Mesothelial cell of epicardium (in vitro differentiated cells): ENCODE results near the gene RPL22L1. TPM values are rescaled to one million over a fixed set of nuclear protein-coding genes. Genes with fewer than 3 reads are reported as not detected.
A peak's percentile ranks its signal among the peaks of the same experiment; 100 is the strongest.

Experiments
- DNase-seq, 2 experiments: peaks; one replicate each; pipeline ENCODE4 v3.0.0; 2021; ENCODE audit warnings: low spot score in 2 of 2; ENCODE audit not compliant: unreplicated experiment in 2 of 2
- H3K27ac Mint-ChIP-seq: 2 replicates; pipeline ENCODE4 v1.8.0; 2021; ENCODE audit warnings: mixed read lengths
- H3K27me3 Mint-ChIP-seq: 2 replicates; pipeline ENCODE4 v1.8.0; 2021; ENCODE audit warnings: low read depth, mixed read lengths
- H3K36me3 Mint-ChIP-seq: 2 replicates; pipeline ENCODE4 v1.8.0; 2021; ENCODE audit warnings: mixed read lengths
- H3K4me1 Mint-ChIP-seq: 2 replicates; pipeline ENCODE4 v1.8.0; 2021; ENCODE audit warnings: mixed read lengths
- H3K4me3 Mint-ChIP-seq: 2 replicates; pipeline ENCODE4 v1.8.0; 2021; ENCODE audit warnings: mild to moderate bottlenecking, moderate library complexity, mixed read lengths
- H3K9me3 Mint-ChIP-seq: 2 replicates; pipeline ENCODE4 v1.8.0; 2021; ENCODE audit warnings: mixed read lengths
- total RNA-seq: library from RNA; stranded (reverse); gene quantifications from 3 replicates; pipeline ENCODE4 v1.2.1, GENCODE V29; 2021
- TF ChIP-seq, protein P1 (sequence below): fragments of 200-600 bp; sonication (generic); IDR thresholded peaks from one replicate; pipeline ENCODE4 v1.5.0; 2021; ENCODE audit warnings: antibody characterized with exemption; ENCODE audit not compliant: unreplicated experiment

Gene RPL22L1
- total RNA-seq, 1 donor from 2014 or later = 97.6 TPM

DNA sequence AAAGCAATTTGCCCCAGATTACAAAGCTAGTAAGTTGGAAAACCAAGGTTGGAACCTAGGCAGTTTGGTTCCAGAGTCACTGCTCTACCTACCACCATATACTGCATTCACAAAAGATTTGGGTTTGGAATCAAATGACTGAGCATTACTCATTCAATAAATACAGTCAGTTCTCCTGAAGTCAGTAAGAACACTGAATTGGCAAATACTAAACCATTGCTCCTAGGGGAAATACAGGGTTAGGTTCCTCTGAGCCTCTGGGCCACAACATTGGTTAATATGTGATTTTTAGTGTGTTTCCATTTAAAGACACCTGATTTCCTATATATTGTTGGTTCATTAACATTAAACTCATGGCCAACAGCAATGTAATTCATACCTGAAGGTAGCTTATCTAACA is 40.5 kb upstream of the RPL22L1 start:
- Mint-ChIP-seq H3K4me3 (no peak overlapping the region), H3K4me1 (peaks cover 16% of the 10 kb centered on the region), H3K27me3 (peaks cover 11% of the 10 kb centered on the region), H3K9me3 (peaks cover 17% of the 10 kb centered on the region), H3K27ac (no peak overlapping the region), H3K36me3 (no peaks in the 10 kb centered on the region)
- TF ChIP-seq, protein P1, sequence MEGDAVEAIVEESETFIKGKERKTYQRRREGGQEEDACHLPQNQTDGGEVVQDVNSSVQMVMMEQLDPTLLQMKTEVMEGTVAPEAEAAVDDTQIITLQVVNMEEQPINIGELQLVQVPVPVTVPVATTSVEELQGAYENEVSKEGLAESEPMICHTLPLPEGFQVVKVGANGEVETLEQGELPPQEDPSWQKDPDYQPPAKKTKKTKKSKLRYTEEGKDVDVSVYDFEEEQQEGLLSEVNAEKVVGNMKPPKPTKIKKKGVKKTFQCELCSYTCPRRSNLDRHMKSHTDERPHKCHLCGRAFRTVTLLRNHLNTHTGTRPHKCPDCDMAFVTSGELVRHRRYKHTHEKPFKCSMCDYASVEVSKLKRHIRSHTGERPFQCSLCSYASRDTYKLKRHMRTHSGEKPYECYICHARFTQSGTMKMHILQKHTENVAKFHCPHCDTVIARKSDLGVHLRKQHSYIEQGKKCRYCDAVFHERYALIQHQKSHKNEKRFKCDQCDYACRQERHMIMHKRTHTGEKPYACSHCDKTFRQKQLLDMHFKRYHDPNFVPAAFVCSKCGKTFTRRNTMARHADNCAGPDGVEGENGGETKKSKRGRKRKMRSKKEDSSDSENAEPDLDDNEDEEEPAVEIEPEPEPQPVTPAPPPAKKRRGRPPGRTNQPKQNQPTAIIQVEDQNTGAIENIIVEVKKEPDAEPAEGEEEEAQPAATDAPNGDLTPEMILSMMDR = no peak
- no peak for DNase-seq

DNA sequence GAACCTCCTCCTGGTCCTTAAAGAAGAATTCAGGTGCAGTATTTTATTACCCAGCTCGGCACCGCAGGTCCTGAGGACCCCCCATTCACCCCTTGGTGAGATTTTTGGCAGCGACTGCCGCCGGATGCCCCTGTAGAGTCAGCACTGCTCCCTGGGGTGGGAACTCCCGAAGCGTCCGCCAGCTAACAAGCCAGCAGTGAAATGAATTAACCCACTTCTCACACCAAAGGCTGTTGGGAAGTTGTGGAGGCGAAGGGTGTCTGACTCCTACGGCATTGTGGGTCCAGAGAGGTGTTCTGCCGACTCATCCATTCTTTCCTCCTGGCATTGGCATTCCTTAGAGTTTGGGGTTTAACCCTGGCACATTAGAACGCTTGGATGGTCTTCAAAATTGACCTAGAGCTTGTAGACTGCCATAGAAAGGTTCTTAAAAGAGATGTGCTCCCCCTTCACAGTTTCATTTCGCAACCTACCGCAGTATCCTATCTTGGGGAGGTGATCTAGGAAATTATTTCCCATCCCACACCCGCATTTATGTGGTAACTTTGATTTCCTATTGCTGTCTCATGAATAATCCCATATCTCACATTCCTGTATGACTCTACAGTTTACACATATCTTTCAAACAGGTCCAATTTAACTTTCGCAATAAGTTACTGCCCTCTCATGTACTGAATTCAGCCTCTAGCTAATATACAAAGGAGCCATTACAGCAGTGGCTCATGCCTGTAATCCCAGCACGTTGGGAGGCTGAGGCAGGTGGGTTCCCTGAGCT is 39.3 kb upstream of the RPL22L1 start:
- H3K9me3 Mint-ChIP-seq = peaks cover 14% of the 10 kb centered on the region
- no peak overlapping the region for H3K27ac Mint-ChIP-seq
- peaks cover 11% of the 10 kb centered on the region for H3K27me3 Mint-ChIP-seq
- H3K36me3 Mint-ChIP-seq = no peaks in the 10 kb centered on the region
- peak overlapping the region; percentile 92 for H3K4me3 Mint-ChIP-seq
- TF ChIP-seq, protein P1 = no peak
- DNase-seq = no peak
- peaks cover 16% of the 10 kb centered on the region for H3K4me1 Mint-ChIP-seq

DNA sequence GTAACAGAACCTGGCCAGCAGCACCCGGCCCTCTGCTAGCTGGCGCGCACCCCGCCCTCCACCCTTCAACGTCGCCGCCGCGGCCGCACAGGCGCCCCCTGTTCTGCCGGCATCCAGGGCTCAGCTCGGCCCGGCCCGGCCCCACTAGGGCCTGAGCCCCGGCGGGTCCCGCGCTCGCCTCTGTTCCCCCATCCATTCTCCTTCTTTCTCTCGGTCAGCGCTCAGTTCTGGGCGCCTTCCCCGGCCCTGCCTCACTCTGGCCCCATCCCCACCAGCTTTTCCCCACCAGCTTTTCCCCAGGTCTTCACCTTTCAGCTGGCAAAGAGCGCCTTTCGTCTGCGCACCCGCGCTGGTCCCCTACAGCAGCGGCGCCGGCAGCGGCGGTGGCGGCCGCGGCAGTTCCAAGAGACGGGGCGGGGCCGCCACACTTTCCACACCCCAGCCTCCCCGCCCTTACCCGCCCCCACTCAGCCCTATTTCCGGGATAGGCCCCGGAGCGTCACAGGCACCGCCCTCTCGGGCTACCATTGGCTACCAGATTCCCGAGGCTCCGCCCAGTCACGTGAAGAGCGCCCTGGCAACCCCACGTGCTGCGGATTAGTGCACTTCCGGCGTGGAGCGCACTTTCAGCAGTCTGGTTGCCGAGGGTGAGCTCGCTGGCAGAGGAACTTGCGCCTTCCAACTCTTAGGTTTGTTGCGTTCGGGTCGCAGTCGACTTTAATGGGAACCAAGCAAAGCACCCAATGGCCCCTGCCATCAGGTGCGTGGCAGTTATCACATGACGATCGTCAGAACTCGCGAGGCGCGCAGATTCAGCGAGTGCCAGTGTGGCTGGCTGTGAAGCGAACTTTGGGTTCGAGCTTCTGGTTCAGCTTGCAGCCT is 38.5 kb upstream of the RPL22L1 start, which contains the start of gene EIF5A2:
EIF5A2 (minus strand) TSS at position 403 of the 882 bp plus-strand sequence. CDS start 831 bp downstream, outside the sequence.
- Mint-ChIP-seq H3K27me3 (peaks cover 11% of the 10 kb centered on the region), H3K4me1 (peaks cover 16% of the 10 kb centered on the region), H3K4me3 (peak within 1 kb of the TSS; percentile 92), H3K9me3 (peaks cover 14% of the 10 kb centered on the region), H3K36me3 (no peaks in the 10 kb centered on the region), H3K27ac (peak within 1 kb of the TSS; percentile 90)
- TF ChIP-seq, protein P1 = no peak
- peak; percentile 50 to 67 for DNase-seq

DNA sequence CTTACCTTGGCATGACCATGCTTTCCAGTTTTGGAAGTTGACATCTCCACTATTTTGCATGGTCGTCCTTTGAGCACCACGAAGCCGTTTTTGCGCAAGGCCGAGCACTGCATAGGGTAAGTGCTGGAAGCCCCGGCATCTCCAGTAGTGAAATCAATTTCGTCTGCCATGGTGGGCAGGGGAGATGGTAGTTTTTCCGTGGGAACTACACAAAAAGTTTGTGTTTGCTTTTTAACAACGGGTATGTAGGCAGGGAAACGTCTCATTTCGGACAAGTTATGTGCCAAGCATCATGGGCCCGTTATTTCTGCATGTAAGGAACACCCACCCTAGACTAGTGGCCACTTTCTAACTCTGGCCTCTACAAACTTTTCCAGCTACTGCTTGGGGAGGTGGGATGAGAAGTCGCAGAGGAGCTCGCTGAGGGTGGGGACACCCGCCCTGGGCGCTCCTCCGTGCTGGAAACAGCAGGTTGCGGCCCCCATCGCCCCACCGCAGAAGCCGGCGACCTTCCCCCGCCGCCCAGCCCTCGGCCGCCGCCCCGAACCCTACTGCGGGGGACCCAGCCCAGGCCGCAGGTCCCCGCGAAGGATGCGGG is 37.7 kb upstream of the RPL22L1 start:
- Mint-ChIP-seq H3K36me3 (peaks cover 1% of the 10 kb centered on the region), H3K4me1 (peaks cover 16% of the 10 kb centered on the region), H3K27me3 (peaks cover 11% of the 10 kb centered on the region), H3K9me3 (peaks cover 14% of the 10 kb centered on the region), H3K4me3 (peak overlapping the region; percentile 92), H3K27ac (no peak overlapping the region)
- TF ChIP-seq, protein P1 = no peak
- no peak for DNase-seq

DNA sequence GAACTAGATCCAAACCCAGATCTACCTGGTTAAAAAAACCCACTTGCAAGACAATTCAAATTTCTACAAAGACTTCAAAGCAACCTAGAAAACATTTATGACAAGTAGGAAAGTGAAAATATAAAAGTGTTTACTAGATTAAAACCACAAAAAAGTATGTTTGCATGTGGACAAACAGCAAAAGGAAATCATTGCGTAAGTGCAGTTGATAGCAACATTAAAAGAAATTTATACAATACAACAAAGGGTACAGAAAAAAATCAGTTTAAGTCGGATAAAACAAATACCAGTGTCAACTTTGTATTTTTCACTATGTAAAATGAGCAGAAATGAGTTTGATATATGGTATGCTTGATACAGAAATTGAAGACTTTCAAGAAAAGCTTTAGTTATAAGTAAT is 35.9 kb upstream of the RPL22L1 start:
- Mint-ChIP-seq H3K4me1 (peaks cover 16% of the 10 kb centered on the region), H3K27ac (no peak overlapping the region), H3K4me3 (no peak overlapping the region), H3K27me3 (peaks cover 11% of the 10 kb centered on the region), H3K9me3 (peaks cover 12% of the 10 kb centered on the region), H3K36me3 (peaks cover 4% of the 10 kb centered on the region)
- TF ChIP-seq, protein P1 = no peak
- no peak for DNase-seq
